Activated CD4-positive, CD25-positive, alpha-beta regulatory T cell (primary cell): ENCODE results near the gene SH2B3.

Experiments used
- DNase-seq, 4 experiments: peaks; one replicate each; lab custom pipeline; 2025; lab: John Stamatoyannopoulos, UW

SH2B3 gene

GRCh38 chr12:111444314-111444924 lies 38.7 kb downstream of the SH2B3 start:
- no peak for DNase-seq

DNA sequence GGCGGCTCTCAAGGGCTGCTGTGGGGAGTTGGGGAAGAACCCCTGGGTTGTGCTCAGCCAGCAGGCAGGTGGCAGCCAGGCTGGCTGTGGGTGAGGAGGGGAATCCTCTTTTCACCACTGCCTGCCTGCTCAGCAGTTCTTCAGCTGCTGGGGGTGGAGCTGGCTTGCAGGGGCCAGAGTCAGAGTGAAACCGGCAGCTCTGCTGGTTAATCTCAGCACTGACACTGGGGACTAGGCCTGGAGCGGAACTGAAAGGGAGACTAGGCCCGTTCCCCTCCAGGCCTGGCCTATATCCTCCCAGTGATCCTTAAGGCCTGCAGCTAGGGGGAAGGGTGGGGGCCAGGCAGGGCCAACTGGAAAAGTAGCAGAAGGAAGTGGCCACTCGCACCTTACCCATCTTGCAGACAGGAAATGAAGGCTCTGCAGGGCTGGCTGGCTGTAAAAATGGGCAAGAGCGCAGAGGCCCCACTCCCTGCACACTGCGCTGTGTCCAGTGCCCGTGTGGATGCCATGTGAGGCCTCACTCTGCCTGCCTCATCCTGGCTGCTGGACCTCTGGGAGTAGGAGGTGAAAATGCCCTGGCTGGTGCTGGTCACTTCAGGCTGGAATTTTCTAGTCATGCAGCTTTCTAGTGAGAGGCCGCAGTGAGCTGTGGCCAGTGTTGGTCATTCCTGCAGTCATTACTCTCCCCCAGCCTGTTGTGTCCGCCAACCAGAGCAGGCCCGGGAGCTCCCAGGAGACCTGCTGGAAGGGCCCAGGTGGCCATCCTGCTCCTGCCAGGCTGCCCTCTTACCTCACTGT lies 39.4 kb downstream of the SH2B3 start:
- DNase-seq: peak; percentile 49 to 67 (median 62)

DNA sequence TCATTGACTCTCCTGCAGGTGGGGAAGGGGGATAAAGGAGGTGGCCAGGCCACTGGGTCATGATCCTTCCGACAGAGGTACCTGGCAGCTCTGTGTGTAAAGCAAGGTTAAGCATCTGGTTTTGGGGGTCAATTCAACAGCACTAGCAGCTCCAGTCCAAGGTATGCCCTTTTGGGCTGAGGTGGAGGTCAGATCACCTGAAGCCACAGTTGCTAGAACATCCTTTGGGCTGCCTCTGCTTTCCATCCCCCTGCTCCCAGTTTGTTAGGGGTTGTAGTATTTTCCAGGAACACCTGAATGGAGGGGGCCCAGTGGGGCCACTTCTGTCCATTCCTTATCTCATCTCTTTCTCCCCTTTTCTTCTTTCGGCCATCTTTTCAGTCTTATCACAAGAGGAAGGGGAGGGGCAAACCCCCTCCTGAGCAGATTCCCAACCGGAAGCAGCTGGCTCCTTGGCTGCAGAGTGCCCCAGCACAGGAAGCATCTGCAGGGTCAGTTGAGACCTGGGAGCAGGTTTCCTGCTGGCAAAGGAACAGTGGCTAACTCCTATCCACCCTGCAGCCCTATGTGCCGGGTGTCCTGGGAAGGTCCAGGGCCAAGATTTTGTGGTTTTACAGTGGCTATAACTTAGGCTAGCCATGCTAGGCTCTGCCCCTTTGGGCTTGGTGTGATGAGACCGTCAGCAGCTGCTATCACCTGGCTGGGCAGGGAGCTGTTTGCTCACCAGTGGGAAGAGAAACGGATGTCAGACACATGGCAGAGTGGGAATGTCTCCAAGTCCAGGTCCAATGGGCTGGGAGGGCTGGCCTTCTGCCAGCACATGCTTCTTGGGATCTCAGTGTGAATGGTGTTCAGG lies 40.2 kb downstream of the SH2B3 start:
- DNase-seq: no peak

GRCh38 chr12:111446631-111447570 lies 41.2 kb downstream of the SH2B3 start:
- DNase-seq: no peak

DNA sequence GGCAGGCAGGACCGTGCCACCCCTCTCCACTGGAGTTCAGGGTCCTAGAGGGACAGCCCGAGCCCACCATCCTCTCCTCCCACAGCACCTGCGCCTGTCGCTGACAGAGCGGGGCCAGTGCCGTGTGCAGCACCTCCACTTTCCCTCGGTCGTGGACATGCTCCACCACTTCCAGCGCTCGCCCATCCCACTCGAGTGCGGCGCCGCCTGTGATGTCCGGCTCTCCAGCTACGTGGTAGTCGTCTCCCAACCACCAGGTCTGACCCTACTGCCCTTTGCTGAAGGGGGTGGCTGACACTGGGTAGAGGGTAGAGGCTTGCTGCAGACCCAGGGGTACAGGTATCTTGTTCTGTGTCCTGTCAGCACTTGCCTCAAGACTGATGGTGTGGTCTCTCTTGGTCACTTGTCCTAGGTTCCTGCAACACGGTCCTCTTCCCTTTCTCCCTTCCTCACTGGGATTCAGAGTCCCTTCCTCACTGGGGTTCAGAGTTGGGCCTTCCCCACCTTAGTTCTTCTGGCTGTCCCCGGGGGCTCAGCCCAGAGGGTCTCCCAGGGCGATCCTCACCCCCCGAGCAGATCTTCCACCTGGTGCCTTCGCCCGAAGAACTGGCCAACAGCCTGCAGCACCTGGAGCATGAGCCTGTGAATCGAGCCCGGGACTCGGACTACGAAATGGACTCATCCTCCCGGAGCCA lies 42.0 kb downstream of the SH2B3 start:
- no peak for DNase-seq

DNA sequence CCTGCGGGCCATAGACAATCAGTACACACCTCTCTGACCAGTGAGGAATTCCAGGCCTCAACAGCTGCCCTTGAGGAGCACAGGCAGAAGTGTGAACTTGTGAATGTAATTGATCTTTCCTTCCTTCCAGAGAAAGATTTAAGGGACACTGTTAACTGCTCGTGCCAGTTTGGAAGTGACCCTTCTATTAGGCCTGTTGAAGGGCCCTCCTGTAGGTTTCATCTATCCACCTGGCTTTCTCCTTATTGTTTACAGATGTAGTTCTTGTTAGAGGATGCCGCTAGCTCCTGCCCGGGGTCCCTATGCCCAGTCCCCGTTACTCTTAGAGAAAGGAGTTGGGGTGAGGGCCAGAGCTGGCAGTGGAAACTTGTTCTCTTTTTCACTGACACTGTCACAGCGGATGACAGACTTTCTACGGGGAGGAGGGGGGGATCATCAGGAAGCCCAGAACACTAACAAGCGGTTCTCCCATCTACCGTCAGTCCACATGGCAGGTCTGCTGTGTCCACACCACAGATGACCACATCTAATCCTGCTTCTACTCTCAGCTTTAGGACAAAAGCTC lies 42.6 kb downstream of the SH2B3 start:
- no peak for DNase-seq

DNA sequence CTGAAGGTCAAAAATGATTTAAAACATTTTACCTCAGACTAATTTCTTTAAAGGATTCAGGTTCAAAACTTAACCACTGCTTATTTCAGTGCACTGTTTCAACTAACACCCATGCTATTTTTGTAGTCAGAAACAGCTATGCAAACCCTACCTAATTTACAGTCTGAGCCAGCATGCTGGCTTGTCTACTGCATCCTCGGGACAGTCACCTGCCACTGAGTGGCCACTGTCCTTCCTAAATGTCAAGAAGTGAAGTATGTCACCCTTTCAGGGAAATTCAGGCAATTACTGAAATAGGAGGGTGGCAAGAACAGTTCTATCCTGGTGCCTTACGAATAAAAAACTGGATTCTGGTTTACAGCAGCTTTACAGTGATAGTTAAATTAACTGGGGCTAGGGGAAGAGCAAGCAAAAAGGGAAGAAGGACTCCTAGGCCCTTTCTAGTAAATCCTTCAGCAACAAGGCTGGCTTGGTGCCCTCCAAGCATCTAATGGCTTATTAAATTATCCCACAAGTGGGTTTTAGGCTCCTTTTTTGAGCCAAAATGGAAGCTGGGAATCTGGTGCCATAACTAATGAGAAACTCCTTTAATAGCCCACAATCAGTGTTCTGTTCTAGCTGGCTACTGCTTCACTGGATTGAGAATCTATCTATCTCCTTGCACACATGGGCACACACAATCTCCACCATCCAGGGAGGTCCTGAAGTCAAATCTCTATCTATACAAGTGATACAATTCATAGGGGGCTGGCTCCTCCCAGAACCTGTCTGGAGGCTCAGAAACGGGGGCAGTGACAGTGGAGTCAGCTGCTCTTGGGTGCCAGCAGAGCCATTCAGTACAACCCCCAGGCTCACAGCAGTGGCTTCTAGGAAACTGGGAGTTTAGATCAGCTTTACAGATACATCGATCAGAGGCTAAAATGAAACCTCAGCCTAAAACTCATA lies 43.4 kb downstream of the SH2B3 start:
- no peak for DNase-seq

- DNase-seq: no peak
Measured at GRCh38 chr12:111450676-111451075, 45.0 kb downstream of the SH2B3 start.

- DNase-seq: no peak
Measured at GRCh38 chr12:111451232-111451631, 45.5 kb downstream of the SH2B3 start.

GRCh38 chr12:111451649-111452129 lies 46.0 kb downstream of the SH2B3 start:
- no peak for DNase-seq

- no peak for DNase-seq
Measured at GRCh38 chr12:111453071-111453989, 47.6 kb downstream of the SH2B3 start.

DNA sequence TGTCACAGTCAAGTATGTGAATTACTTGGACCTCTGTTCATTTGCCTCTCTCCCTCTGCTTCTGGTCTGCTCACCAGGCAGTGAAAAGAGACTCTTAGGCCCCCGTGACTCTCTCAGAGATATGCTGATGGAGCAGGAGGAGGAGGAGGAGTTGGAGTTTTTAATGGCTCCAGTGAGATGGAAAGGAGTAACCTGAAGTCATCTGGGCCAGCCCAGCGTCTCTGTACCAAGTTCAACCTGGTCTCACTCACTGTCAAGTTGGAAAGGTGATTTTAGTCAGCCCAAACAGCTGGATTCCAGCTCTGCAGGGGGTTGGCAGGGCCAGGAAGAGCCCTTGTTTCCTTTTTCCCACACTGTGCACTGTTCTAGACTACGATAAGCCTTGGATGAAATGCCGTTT lies 48.6 kb downstream of the SH2B3 start:
- DNase-seq: no peak

DNA sequence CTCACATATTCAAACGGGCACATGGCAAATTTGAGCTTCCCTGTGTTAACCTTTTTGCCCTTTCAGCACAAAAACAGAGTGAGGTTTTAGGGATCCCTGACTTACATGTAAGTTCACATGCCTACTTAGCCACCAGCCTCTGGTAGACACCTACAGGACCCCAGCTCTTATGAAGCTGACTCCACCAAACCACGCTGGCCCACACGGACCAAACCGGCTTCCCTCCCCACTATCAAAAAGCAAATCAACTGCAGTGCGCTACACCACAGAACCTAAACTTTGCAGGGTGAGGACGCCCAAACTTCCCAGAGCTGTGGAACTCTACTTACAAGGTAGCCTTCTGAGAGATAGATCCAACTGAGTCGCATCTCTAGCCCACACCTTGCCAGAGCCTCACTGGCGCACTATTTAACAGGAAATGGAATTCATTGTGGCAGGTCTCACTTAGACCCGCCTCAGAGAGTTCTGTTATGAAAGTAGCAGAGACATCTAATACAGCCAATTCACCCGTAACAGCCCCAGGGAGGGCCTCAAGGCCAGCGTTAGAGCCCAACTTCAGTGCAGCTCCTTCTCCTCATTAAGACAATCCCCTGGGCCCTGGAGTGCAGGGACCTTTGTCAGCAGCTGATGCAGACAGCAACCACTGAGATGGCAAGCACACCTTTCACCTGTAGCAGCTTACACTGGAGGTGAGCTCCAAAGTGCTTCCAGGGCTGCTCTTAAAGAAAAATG lies 49.2 kb downstream of the SH2B3 start:
- no peak for DNase-seq

GRCh38 chr12:111455448-111456320 lies 50.0 kb downstream of the SH2B3 start:
- DNase-seq: no peak

DNA sequence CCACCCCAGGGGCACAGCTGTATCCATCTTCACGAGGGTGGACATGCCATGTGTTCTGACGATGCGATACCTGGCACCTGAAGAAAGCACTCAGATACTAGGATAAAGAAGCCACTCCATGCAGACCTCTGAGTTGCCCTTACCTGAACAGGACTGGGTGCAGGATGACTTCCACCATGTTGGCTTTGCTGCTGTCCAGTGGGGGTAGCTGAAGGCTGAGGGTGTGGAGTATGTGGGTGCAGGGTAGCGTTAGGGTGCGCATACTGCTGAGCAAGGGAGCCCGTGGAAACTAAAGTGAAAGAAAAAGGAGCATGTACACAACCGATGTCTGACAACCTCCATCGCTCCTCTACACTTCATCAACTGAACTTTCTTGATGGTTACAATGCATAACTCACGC lies 51.3 kb downstream of the SH2B3 start:
- no peak for DNase-seq

- DNase-seq: no peak
Measured at GRCh38 chr12:111457577-111457976, 51.9 kb downstream of the SH2B3 start.
